SK-N-SH treated with all-trans-retinoic acid at 6 μM for 48 hours (cell line): ENCODE data around the gene CIPC.

Experiments used
- BACH2 ChIP-seq: fragments of 250-450 bp; sonication (Bioruptor Pico); IDR thresholded peaks from 2 replicates; pipeline ENCODE4 v1.9.0; 2021; ENCODE audit warnings: mild to moderate bottlenecking, borderline replicate concordance
- ZNF565 ChIP-seq: fragments of 450-650 bp; formaldehyde crosslinking; conservative IDR thresholded peaks from 2 replicates; pipeline ENCODE4 v1.5.0; 2020; ENCODE audit warnings: low read depth, mild to moderate bottlenecking, moderate library complexity

- TF ChIP-seq BACH2 (CRISPR knock-in tag) (no peak), ZNF565 (CRISPR knock-in tag) (no peak)
Measured at GRCh38 chr14:77099425-77100167, 1.5 kb downstream of the CIPC start.
